ENCODE measurements around the gene INO80D.

DNA sequence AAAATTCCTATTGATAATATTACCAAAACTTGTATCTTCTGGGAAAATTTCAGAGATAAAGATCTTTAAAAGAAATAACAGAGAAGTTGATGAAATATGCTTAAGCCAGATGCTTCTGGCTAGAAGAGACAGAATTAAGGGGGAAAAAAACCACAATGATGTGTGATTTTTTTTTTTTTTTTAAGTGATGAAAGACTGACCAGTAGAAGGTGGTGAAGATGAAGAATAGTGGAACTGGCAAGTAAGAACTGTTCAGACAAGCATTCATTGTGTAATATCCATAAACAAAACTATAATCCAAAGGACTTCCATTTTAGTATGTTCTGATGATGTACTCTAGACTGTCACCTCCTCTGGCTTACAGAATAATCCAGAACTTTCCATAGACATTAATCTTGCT is 89.8 kb downstream of the INO80D start:
- TF ChIP-seq CTCF (conservative IDR thresholded peaks at IDR 0.05; ENCODE audit: low read depth in 2 of 2) (no peak), STAT1 (IDR thresholded peaks at IDR 0.05; ENCODE audit: unreplicated experiment) (no peak), EZH2 (IDR thresholded peaks at IDR 0.05; ENCODE audit: low read depth, unreplicated experiment) (no peak)

All from GM23338 (cell line).